BJ (cell line): Measurements from ENCODE around the gene AMT. TPM values are rescaled to one million over a fixed set of nuclear protein-coding genes. Genes with fewer than 3 reads are reported as not detected.

Experiments used
- CTCF ChIA-PET: fragments of 350-600 bp; formaldehyde crosslinking; extraction: SDS; loops from one replicate; lab custom pipeline; 2021; ENCODE audit warnings: antibody characterized with exemption, inconsistent platforms; lab: Yijun Ruan, JAX
- POLR2A ChIA-PET: fragments of 300-600 bp; sonication (Branson Sonifier 250); formaldehyde crosslinking; extraction: SDS; loops from one replicate; lab custom pipeline; 2021; ENCODE audit warnings: antibody characterized with exemption; lab: Charles Lee
- DNase-seq: peaks from one replicate; pipeline ENCODE4 v3.0.0-alpha.2; 2011; ENCODE audit warnings: low read depth
- H3K27me3 ChIP-seq: 2 replicates; pipeline ENCODE4 v1.6.0; 2011; ENCODE audit warnings: low read length; ENCODE audit not compliant: control insufficient read depth, insufficient read depth
- H3K36me3 ChIP-seq: 2 replicates; pipeline ENCODE4 v1.5.1; 2011; ENCODE audit warnings: low read length; ENCODE audit not compliant: control insufficient read depth, insufficient read depth
- H3K4me3 ChIP-seq: 2 replicates; pipeline ENCODE4 v1.5.1; 2011; ENCODE audit warnings: low read depth, mild to moderate bottlenecking, control low read depth, low read length
- polyA plus RNA-seq: library from polyadenylated mRNA; depleted of rRNA; stranded (reverse); fragments of >200 nt; gene quantifications from 2 replicates; pipeline ENCODE4 v1.2.3, GENCODE V29; 2011; rRNA removed
- small RNA-seq: library from RNA; depleted of rRNA; stranded (forward); fragments of <200 nt; gene quantifications from one replicate; pipeline ENCODE3, GENCODE V24; 2012; ENCODE audit warnings: low replicate concordance, low read depth; ENCODE audit not compliant: insufficient read length
- TF ChIP-seq, protein P1 (sequence below): IDR thresholded peaks from 2 replicates; pipeline ENCODE4 v1.5.1; 2011; ENCODE audit warnings: low read depth, mild to moderate bottlenecking, control low read depth, inconsistent platforms, low read length, moderate library complexity; ENCODE audit not compliant: insufficient read depth

AMT gene
- polyA plus RNA-seq, 1 experiment, result 9.1 TPM

- POLR2A ChIA-PET, result interaction anchor here (0.6 kb wide), 1 partner anchor 66 kb away, joined by 3 read pairs; no protein-coding TSS in a partner anchor
- CTCF ChIA-PET, result no interaction called here
- no peak overlapping the region for H3K4me3 ChIP-seq
- H3K27me3 ChIP-seq, result no peaks in the 10 kb centered on the region
- peaks cover 8% of the 10 kb centered on the region for H3K36me3 ChIP-seq
- no peak for DNase-seq
- TF ChIP-seq, protein P1, sequence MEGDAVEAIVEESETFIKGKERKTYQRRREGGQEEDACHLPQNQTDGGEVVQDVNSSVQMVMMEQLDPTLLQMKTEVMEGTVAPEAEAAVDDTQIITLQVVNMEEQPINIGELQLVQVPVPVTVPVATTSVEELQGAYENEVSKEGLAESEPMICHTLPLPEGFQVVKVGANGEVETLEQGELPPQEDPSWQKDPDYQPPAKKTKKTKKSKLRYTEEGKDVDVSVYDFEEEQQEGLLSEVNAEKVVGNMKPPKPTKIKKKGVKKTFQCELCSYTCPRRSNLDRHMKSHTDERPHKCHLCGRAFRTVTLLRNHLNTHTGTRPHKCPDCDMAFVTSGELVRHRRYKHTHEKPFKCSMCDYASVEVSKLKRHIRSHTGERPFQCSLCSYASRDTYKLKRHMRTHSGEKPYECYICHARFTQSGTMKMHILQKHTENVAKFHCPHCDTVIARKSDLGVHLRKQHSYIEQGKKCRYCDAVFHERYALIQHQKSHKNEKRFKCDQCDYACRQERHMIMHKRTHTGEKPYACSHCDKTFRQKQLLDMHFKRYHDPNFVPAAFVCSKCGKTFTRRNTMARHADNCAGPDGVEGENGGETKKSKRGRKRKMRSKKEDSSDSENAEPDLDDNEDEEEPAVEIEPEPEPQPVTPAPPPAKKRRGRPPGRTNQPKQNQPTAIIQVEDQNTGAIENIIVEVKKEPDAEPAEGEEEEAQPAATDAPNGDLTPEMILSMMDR, result no peak
Observed at GRCh38 chr3:49377483-49377882, 44.8 kb downstream of the AMT start.

DNA sequence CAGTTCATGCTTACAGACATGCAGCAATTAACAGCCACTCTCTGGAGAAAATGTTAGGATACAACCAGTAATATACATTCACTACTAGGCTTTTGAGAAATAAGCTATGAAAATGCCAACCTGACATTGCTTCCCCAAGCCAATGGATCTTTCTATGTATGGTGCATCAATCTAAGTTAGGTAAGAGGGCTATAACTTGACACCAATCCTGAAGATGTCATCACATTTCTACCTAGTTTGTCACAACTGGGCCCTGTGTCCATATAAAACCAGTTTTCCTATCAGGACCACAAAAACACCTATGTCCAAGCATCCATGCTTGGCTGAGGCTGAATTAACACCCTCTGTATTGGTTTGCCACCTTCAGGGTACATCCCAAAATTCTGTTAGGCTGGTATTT is 50.3 kb downstream of the AMT start:
- ChIA-PET POLR2A (no interaction called here), CTCF (no interaction called here)
- Histone ChIP-seq H3K4me3 (no peak overlapping the region), H3K27me3 (no peaks in the 10 kb centered on the region), H3K36me3 (peaks cover 14% of the 10 kb centered on the region)
- DNase-seq, result no peak
- TF ChIP-seq, protein P1, result no peak

DNA sequence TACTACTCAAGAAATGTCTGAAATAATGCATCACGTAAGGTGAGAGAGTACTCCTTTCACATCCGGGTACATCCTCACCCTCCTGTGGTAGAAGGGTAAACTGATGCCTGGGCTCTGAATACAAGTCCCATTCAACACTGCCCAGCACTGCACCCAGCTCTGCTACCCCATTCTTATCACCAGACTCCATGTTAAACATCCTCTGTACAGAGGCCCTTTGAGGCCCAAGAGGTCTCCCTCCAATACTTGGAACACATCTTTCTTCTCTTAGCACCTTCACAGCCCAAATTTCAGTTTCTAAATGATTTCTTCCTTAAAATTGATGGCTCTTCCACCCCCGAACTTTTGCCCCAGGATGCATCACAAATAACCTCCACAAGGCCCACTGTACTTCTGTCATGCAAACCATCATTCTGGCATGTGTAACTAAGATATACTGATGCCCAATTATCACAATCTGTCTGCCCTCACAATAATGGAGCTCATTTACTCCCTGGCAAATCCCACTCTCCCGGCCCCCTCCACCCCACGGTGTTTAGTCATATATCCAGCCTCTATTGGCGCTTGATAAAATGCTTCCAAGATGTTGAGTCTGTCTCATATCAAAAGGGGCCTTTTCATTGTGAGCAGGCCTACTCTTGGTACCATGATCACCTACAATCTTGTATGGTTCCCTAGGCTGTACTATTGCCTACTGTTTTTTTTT is 51.5 kb downstream of the AMT start:
- ChIA-PET POLR2A (no interaction called here), CTCF (no interaction called here)
- H3K4me3 ChIP-seq, result no peak overlapping the region
- peaks cover 22% of the 10 kb centered on the region for H3K36me3 ChIP-seq
- no peak for DNase-seq
- TF ChIP-seq, protein P1, result no peak
- H3K27me3 ChIP-seq, result no peaks in the 10 kb centered on the region

Small RNA genes within 50 kb of the gene (small RNA-seq; reads per million reads assigned to genes)
- not detected for gene RNA5SP130

Other genes with a start within 250 kb of the AMT start
- 2.1 TPM in 2 replicates for gene C3orf62, start 145.2 kb downstream of the AMT start, polyA plus RNA-seq
- 63.5 and 72.7 TPM in 2 replicates for gene USP4, start 82.4 kb downstream of the AMT start, polyA plus RNA-seq
- 503 and 751 TPM in 2 replicates for gene GPX1, start 64.1 kb downstream of the AMT start, polyA plus RNA-seq
- gene RHOA, start 10.5 kb downstream of the AMT start, polyA plus RNA-seq, result 549 and 615 TPM in 2 replicates
- gene TCTA, start 10.1 kb downstream of the AMT start, polyA plus RNA-seq, result 43.3 and 57.2 TPM in 2 replicates
- gene NICN1, start 6.9 kb upstream of the AMT start, polyA plus RNA-seq, result 11.2 and 29.5 TPM in 2 replicates
- gene DAG1, start 47.8 kb upstream of the AMT start, polyA plus RNA-seq, result 71.4 and 144 TPM in 2 replicates
- gene BSN, start 132.0 kb upstream of the AMT start, polyA plus RNA-seq, result 0.01 and 0.04 TPM in 2 replicates